Endothelial cell of umbilical vein (primary cell): ENCODE results near the gene BABAM2. TPM values are rescaled to one million over a fixed set of nuclear protein-coding genes. Genes with fewer than 3 reads are reported as not detected.

ENCODE experiments used
- BruUV-seq: library from RNA; stranded (reverse); fragments of 400-500 nt; replicated peaks from 2 replicates; lab custom pipeline; 2021; lab: Mats Ljungman, UMichigan
- CTCF ChIA-PET: fragments of 300-600, 350-600 bp; sonication (Branson Sonifier 250); formaldehyde crosslinking; loops from one replicate; lab custom pipeline; 2021; ENCODE audit warnings: antibody characterized with exemption, inconsistent platforms; lab: Charles Lee
- POLR2A ChIA-PET: fragments of 300-600, 350-600 bp; sonication (Branson Sonifier 250); formaldehyde crosslinking; loops from one replicate; lab custom pipeline; 2021; ENCODE audit warnings: antibody characterized with exemption, inconsistent platforms; lab: Charles Lee
- DNase-seq: peaks from one replicate; pipeline ENCODE4 v3.0.0-alpha.2; 2011; ENCODE audit warnings: low read depth, low spot score
- FAIRE-seq: peaks from 2 replicates; lab custom pipeline; 2011; peaks lifted over from hg19 to GRCh38; lab: Jason Lieb, UNC
- H2AFZ ChIP-seq: 2 replicates; pipeline ENCODE4 v1.6.0; 2012; ENCODE audit warnings: low read depth, low read length, control low read depth, inconsistent platforms
- H3K27ac ChIP-seq: 2 replicates; pipeline ENCODE4 v1.5.1; 2011; ENCODE audit warnings: low read depth, mild to moderate bottlenecking, control low read depth, low read length, moderate library complexity; ENCODE audit not compliant: insufficient read depth
- H3K27me3 ChIP-seq, 2 experiments: 2 replicates each; pipeline versions ENCODE4 v1.6.0 to v1.6.1; 2011; ENCODE audit warnings: low read length in 2 of 2, mixed read lengths in 1 of 2; ENCODE audit not compliant: control insufficient read depth in 2 of 2, insufficient read depth in 2 of 2
- H3K36me3 ChIP-seq, 2 experiments: 2 replicates in 1 of 2; 3 replicates in 1 of 2; pipeline ENCODE4 v1.5.1; 2011; ENCODE audit warnings: low read length in 2 of 2, mild to moderate bottlenecking in 1 of 2, moderate library complexity in 1 of 2; ENCODE audit not compliant: control insufficient read depth in 2 of 2, insufficient read depth in 2 of 2; ENCODE audit errors: extremely low read depth in 1 of 2
- H3K4me1 ChIP-seq: 3 replicates; pipeline ENCODE4 v1.5.1; 2011; ENCODE audit warnings: mild to moderate bottlenecking, low read length; ENCODE audit not compliant: control insufficient read depth, insufficient read depth; ENCODE audit errors: extremely low read depth
- H3K4me2 ChIP-seq: 2 replicates; pipeline ENCODE4 v1.6.1; 2011; ENCODE audit warnings: low read length, control low read depth, mixed read lengths; ENCODE audit not compliant: insufficient read depth
- H3K4me3 ChIP-seq, 3 experiments: fragments of 200-600 bp in 1 of 3; sonication (generic), shearing (Covaris generic) in 1 of 3; replicated peaks in 1 of 3; 2 replicates each; pipeline ENCODE4 v1.5.1; 2011 to 2016; ENCODE audit warnings: control low read depth in 3 of 3, low read length in 3 of 3, mild to moderate bottlenecking in 2 of 3, inconsistent platforms in 1 of 3, low read depth in 1 of 3, moderate library complexity in 1 of 3; ENCODE audit not compliant: insufficient read depth in 1 of 3
- H3K79me2 ChIP-seq: 2 replicates; pipeline ENCODE4 v1.6.0; 2012; ENCODE audit warnings: low read length, inconsistent platforms; ENCODE audit not compliant: control insufficient read depth, insufficient read depth
- H3K9ac ChIP-seq: replicated peaks from 2 replicates; pipeline ENCODE3; 2011; ENCODE audit warnings: low read length, control low read depth; ENCODE audit not compliant: insufficient read depth; ENCODE audit errors: extremely low read depth
- H3K9me1 ChIP-seq: replicated peaks from 3 replicates; pipeline ENCODE4 v1.6.0; 2011; ENCODE audit warnings: mild to moderate bottlenecking, low read length; ENCODE audit not compliant: control insufficient read depth, insufficient read depth; ENCODE audit errors: extremely low read depth
- H3K9me3 ChIP-seq: replicated peaks from 2 replicates; pipeline ENCODE4 v1.5.1; 2012; ENCODE audit warnings: low read length, inconsistent platforms; ENCODE audit not compliant: control insufficient read depth, insufficient read depth
- H4K20me1 ChIP-seq: replicated peaks from 2 replicates; pipeline ENCODE3; 2011; ENCODE audit warnings: mild to moderate bottlenecking, low read length; ENCODE audit not compliant: control insufficient read depth, insufficient read depth; ENCODE audit errors: extremely low read depth
- CTCF ChIP-seq, 2 donors: IDR thresholded peaks; 1 replicate in 1 of 2; 2 replicates in 1 of 2; pipeline ENCODE4 v1.5.1; 2011; ENCODE audit warnings: low read length in 2 of 2, mild to moderate bottlenecking in 2 of 2, moderate library complexity in 2 of 2, control low read depth in 1 of 2, inconsistent platforms in 1 of 2, low read depth in 1 of 2; ENCODE audit not compliant: insufficient read depth in 1 of 2; ENCODE audit errors: extremely low read depth in 1 of 2
- FOS ChIP-seq: IDR thresholded peaks from 2 replicates; pipeline ENCODE4 v1.6.1; 2011; ENCODE audit warnings: mild to moderate bottlenecking, low read length, moderate library complexity, borderline replicate concordance; ENCODE audit not compliant: insufficient read depth
- GATA2 ChIP-seq: IDR thresholded peaks from 2 replicates; pipeline ENCODE4 v1.7.0; 2011; ENCODE audit warnings: low read depth, mild to moderate bottlenecking, moderate library complexity, mixed read lengths, low read length; ENCODE audit not compliant: insufficient read length, insufficient read depth
- MYC ChIP-seq: IDR thresholded peaks from one replicate; pipeline ENCODE4 v1.6.1; 2011; ENCODE audit warnings: mild to moderate bottlenecking, low read depth, low read length
- dilution Hi-C: fragments of 300-500 bp; cut with MboI; formaldehyde crosslinking; loops from one replicate; pipeline ENCODE4 v1.15.0; 2019; ENCODE audit warnings: low sequenced_read_pairs; ENCODE audit not compliant: extremely low pct_ligation_motif_present
- intact Hi-C: fragments of 100-400 bp; cut with micrococcal nuclease; formaldehyde crosslinking; loops from one replicate; pipeline ENCODE4 v1.10.0; 2022
- polyA plus RNA-seq, 4 experiments: library from polyadenylated mRNA; depleted of rRNA in 3 of 4; stranded (reverse) in 3 of 4; unstranded in 1 of 4; fragments of >200 nt; gene quantifications; 2 replicates each; pipeline versions ENCODE4 v1.2.1 to v1.2.3, GENCODE V29; 2011 to 2012; ENCODE audit warnings: missing spikeins in 1 of 4
- total RNA-seq: library from RNA; stranded (reverse); gene quantifications from 2 replicates; pipeline ENCODE4 v1.2.3, GENCODE V29; 2021

Gene BABAM2
- total and polyA plus RNA-seq, 2 donors (not counting 3 experiments of a cell fraction or from before 2014, with no cell fraction given) = 19.9 to 27.6 TPM

DNA sequence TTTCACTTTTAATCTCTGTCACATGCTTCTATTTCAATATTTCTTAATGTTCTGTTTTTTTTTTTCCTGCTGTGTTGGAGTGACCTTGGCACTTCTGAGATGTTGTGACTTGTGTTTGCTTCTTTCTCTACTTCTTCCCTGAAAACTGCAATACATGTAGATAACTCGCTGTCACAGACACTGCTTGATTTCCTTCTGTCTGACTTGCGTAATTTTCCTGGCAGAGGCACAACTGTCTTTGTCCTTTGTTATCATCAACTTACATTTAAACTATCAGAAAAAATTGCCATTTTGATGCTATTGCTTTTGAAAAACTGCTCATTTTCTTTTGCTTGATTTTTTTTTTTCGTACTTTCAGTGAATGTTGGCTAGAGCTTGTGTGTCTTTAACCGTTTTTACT lies 69.0 kb downstream of the BABAM2 start:
- DNase-seq = peak; percentile 59
- intact Hi-C loops = no loop called here
- Histone ChIP-seq H3K4me2 (peak overlapping the region; percentile 54), H3K79me2 (no peaks in the 10 kb centered on the region), H3K4me3 (no peak overlapping the region), H3K4me1 (peaks cover 39% of the 10 kb centered on the region), H4K20me1 (no peaks in the 10 kb centered on the region), H3K9me3 (no peaks in the 10 kb centered on the region), H2AFZ (peak overlapping the region; percentile 10), H3K27me3 (no peaks in the 10 kb centered on the region), H3K9ac (peak overlapping the region; percentile 22), H3K36me3 (no peaks in the 10 kb centered on the region), H3K27ac (peak overlapping the region; percentile 13), H3K9me1 (no peaks in the 10 kb centered on the region)
- dilution Hi-C loops = no loop called here
- ChIA-PET POLR2A (interaction anchor here (0.6 kb wide), 1 partner anchor 103 kb away, joined by 7 read pairs; no protein-coding TSS in a partner anchor), CTCF (interaction anchor here (1.1 kb wide), 1 partner anchor 135 kb away, joined by 3 read pairs; no protein-coding TSS in a partner anchor)
- BruUV-seq = no TSS peak
- TF ChIP-seq FOS = no peak
- no peak for TF ChIP-seq CTCF (IDR thresholded peaks at IDR 0.05; ENCODE audit: extremely low read depth in 1 of 2, insufficient read depth in 1 of 2, low read depth in 1 of 2, low read length in 2 of 2)
- peak; percentile 38 for FAIRE-seq

DNA sequence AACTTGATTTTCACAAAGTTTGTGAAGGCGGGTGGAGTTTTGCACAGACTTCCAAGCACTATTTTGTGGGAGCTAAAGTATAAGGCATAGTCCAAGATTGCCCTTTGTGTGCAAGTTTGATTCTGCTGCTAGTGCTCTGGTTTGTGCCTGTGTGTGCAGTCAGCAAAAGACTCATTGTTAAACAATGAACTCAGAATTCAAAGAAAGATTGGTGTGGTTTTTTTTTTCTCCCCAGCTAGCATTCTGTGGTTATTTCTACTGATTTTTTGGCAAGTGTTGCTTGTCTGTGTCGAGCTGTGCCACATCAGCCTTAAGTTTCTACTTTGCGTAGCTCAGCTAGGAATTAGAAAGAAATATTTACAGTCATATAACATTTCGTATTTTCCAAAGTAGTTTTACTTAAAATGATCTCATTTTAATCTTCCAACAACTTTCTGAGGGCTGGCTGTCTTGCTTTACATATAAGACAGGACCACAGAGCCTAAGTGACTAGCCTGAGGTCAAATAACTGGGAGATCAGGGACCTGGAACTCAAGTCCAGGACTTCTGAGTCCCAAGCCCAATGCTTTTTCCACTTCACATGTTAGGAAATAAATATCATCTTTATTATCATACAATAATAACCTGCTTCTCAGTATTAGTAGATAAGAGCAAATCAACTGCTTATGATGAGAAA lies 69.8 kb downstream of the BABAM2 start:
- ChIA-PET CTCF (no interaction called here), POLR2A (interaction anchor here (0.6 kb wide), 2 partner anchors 102 to 436 kb away, joined by 6 to 7 read pairs; no protein-coding TSS in a partner anchor)
- peak; percentile 59 for DNase-seq
- H3K9ac ChIP-seq = peak overlapping the region; percentile 36
- H3K36me3 ChIP-seq = no peaks in the 10 kb centered on the region
- H4K20me1 ChIP-seq = no peaks in the 10 kb centered on the region
- FAIRE-seq = peak; percentile 49
- no peaks in the 10 kb centered on the region for H3K9me3 ChIP-seq
- no peaks in the 10 kb centered on the region for H3K79me2 ChIP-seq
- H3K4me1 ChIP-seq = peaks cover 33% of the 10 kb centered on the region
- peak overlapping the region; percentile 54 for H3K4me2 ChIP-seq
- intact Hi-C loops (no loop called here), dilution Hi-C loops (no loop called here)
- BruUV-seq = no TSS peak
- peak overlapping the region; percentile 7 for H3K27ac ChIP-seq
- H3K9me1 ChIP-seq = no peaks in the 10 kb centered on the region
- no peaks in the 10 kb centered on the region for H3K27me3 ChIP-seq
- H3K4me3 ChIP-seq = no peak overlapping the region
- peak overlapping the region; percentile 25 for H2AFZ ChIP-seq
- TF ChIP-seq GATA2 (peak; percentile 5), MYC (no peak)
